Measurements from ENCODE around the gene CTNNAL1.
"Not testable (repeated sequence)": the region's sequence is repeated elsewhere in the genome, so short reads cannot be mapped to it uniquely, and the experiment has no call there.

Gene CTNNAL1

GRCh38 chr9:108920401-108920800, 92.9 kb downstream of the CTNNAL1 start:
- not testable (repeated sequence) for H3K4me3 ChIP-seq (ENCODE audit: low read length in 2 of 2); H3K14ac ChIP-seq (ENCODE audit: low read length); H2AK5ac ChIP-seq (ENCODE audit: low read depth, low read length); H3K27me3 ChIP-seq (ENCODE audit: control insufficient read depth in 3 of 3, insufficient read depth in 3 of 3, low read depth in 1 of 3, low read length in 3 of 3); H3K4me2 ChIP-seq (ENCODE audit: insufficient read depth, low read length, poor library complexity, severe bottlenecking); H2BK12ac ChIP-seq (ENCODE audit: low read length); H3K18ac ChIP-seq (ENCODE audit: low read length); H3K9ac ChIP-seq (ENCODE audit: low read depth, low read length, poor library complexity); H3K9me3 ChIP-seq (replicated peaks in 1 of 2; ENCODE audit: control insufficient read depth in 2 of 2, insufficient read depth in 1 of 2, low read depth in 1 of 2, low read length in 2 of 2); H2AFZ ChIP-seq (ENCODE audit: low read length); H2BK15ac ChIP-seq (ENCODE audit: low read length); H2BK120ac ChIP-seq (ENCODE audit: low read depth, low read length); H3K4me1 ChIP-seq (ENCODE audit: control insufficient read depth in 2 of 2, insufficient read depth in 1 of 2, low read depth in 1 of 2, low read length in 2 of 2); H3K27ac ChIP-seq (replicated peaks; ENCODE audit: low read length); H3K4ac ChIP-seq (ENCODE audit: low read length); H3K79me1 ChIP-seq (ENCODE audit: low read depth, low read length); H2BK5ac ChIP-seq (ENCODE audit: low read length); H4K91ac ChIP-seq (ENCODE audit: low read depth, low read length, poor library complexity); H3K23ac ChIP-seq (ENCODE audit: low read depth, low read length, poor library complexity); DNase-seq (ENCODE audit: low spot score); H4K8ac ChIP-seq (ENCODE audit: low read depth, low read length)
- WGBS, 2 donors (ENCODE audit: extremely low coverage in 2 of 2, insufficient read length in 2 of 2, insufficient replicate concordance in 1 of 2) = no CpG with 5 or more reads among the region's 1 CpG
- peaks cover 25 to 97% of the 10 kb centered on the region in 2 donors for H3K36me3 ChIP-seq (replicated peaks in 1 of 2; ENCODE audit: control insufficient read depth in 2 of 2, insufficient read depth in 2 of 2, low read length in 2 of 2)

GRCh38 chr9:108919517-108919916, 93.8 kb downstream of the CTNNAL1 start:
- Histone ChIP-seq H3K79me1 (ENCODE audit: low read depth, low read length) (no peaks in the 10 kb centered on the region), H2BK12ac (ENCODE audit: low read length) (no peak overlapping the region), H3K27me3 (ENCODE audit: control insufficient read depth in 3 of 3, insufficient read depth in 3 of 3, low read depth in 1 of 3, low read length in 3 of 3) (no peaks in the 10 kb centered on the region), H2BK15ac (ENCODE audit: low read length) (no peak overlapping the region), H3K4ac (ENCODE audit: low read length) (no peak overlapping the region), H3K27ac (replicated peaks; ENCODE audit: low read length) (no peak overlapping the region), H3K36me3 (replicated peaks in 1 of 2; ENCODE audit: control insufficient read depth in 2 of 2, insufficient read depth in 2 of 2, low read length in 2 of 2) (peaks cover 23 to 97% of the 10 kb centered on the region in 2 donors), H3K18ac (ENCODE audit: low read length) (no peak overlapping the region), H3K4me2 (ENCODE audit: insufficient read depth, low read length, poor library complexity, severe bottlenecking) (no peak overlapping the region), H4K8ac (ENCODE audit: low read depth, low read length) (no peak overlapping the region), H3K23ac (ENCODE audit: low read depth, low read length, poor library complexity) (no peak overlapping the region), H2BK5ac (ENCODE audit: low read length) (no peak overlapping the region), H2BK120ac (ENCODE audit: low read depth, low read length) (no peak overlapping the region), H2AFZ (ENCODE audit: low read length) (no peak overlapping the region), H3K4me3 (ENCODE audit: low read length in 2 of 2) (no peak overlapping the region), H2AK5ac (ENCODE audit: low read depth, low read length) (no peak overlapping the region), H3K9me3 (replicated peaks in 1 of 2; ENCODE audit: control insufficient read depth in 2 of 2, insufficient read depth in 1 of 2, low read depth in 1 of 2, low read length in 2 of 2) (no peaks in the 10 kb centered on the region), H3K14ac (ENCODE audit: low read length) (no peak overlapping the region), H3K4me1 (ENCODE audit: control insufficient read depth in 2 of 2, insufficient read depth in 1 of 2, low read depth in 1 of 2, low read length in 2 of 2) (no peaks in the 10 kb centered on the region), H4K91ac (ENCODE audit: low read depth, low read length, poor library complexity) (no peak overlapping the region), H3K9ac (ENCODE audit: low read depth, low read length, poor library complexity) (no peak overlapping the region)
- DNase-seq (ENCODE audit: low spot score) = no peak
- WGBS, 2 donors (ENCODE audit: extremely low coverage in 2 of 2, insufficient read length in 2 of 2, insufficient replicate concordance in 1 of 2) = no CpG with 5 or more reads among the region's 6 CpGs

GRCh38 chr9:108913391-108913790, 99.9 kb downstream of the CTNNAL1 start:
- no CpG with 5 or more reads among the region's 5 CpGs for WGBS, 2 donors (ENCODE audit: extremely low coverage in 2 of 2, insufficient read length in 2 of 2, insufficient replicate concordance in 1 of 2)
- Histone ChIP-seq H2BK5ac (ENCODE audit: low read length) (no peak overlapping the region), H3K4ac (ENCODE audit: low read length) (no peak overlapping the region), H3K18ac (ENCODE audit: low read length) (no peak overlapping the region), H3K4me3 (ENCODE audit: low read length in 2 of 2) (no peak overlapping the region), H2AK5ac (ENCODE audit: low read depth, low read length) (no peak overlapping the region), H3K9me3 (replicated peaks in 1 of 2; ENCODE audit: control insufficient read depth in 2 of 2, insufficient read depth in 1 of 2, low read depth in 1 of 2, low read length in 2 of 2) (no peaks in the 10 kb centered on the region), H2BK120ac (ENCODE audit: low read depth, low read length) (no peak overlapping the region), H3K14ac (ENCODE audit: low read length) (no peak overlapping the region), H3K27me3 (ENCODE audit: control insufficient read depth in 3 of 3, insufficient read depth in 3 of 3, low read depth in 1 of 3, low read length in 3 of 3) (no peaks in the 10 kb centered on the region), H3K79me1 (ENCODE audit: low read depth, low read length) (no peaks in the 10 kb centered on the region), H2BK12ac (ENCODE audit: low read length) (no peak overlapping the region), H3K4me2 (ENCODE audit: insufficient read depth, low read length, poor library complexity, severe bottlenecking) (no peak overlapping the region), H3K9ac (ENCODE audit: low read depth, low read length, poor library complexity) (no peak overlapping the region), H4K8ac (ENCODE audit: low read depth, low read length) (no peak overlapping the region), H3K36me3 (replicated peaks in 1 of 2; ENCODE audit: control insufficient read depth in 2 of 2, insufficient read depth in 2 of 2, low read length in 2 of 2) (peaks cover 22 to 95% of the 10 kb centered on the region in 2 donors), H2AFZ (ENCODE audit: low read length) (no peak overlapping the region), H3K23ac (ENCODE audit: low read depth, low read length, poor library complexity) (no peak overlapping the region), H4K91ac (ENCODE audit: low read depth, low read length, poor library complexity) (no peak overlapping the region), H2BK15ac (ENCODE audit: low read length) (no peak overlapping the region), H3K4me1 (ENCODE audit: control insufficient read depth in 2 of 2, insufficient read depth in 1 of 2, low read depth in 1 of 2, low read length in 2 of 2) (no peaks in the 10 kb centered on the region), H3K27ac (replicated peaks; ENCODE audit: low read length) (no peak overlapping the region)
- no peak for DNase-seq (ENCODE audit: low spot score)

- Histone ChIP-seq H3K9me3 (replicated peaks in 1 of 2; ENCODE audit: control insufficient read depth in 2 of 2, insufficient read depth in 1 of 2, low read depth in 1 of 2, low read length in 2 of 2) (no peaks in the 10 kb centered on the region), H3K4me3 (ENCODE audit: low read length in 2 of 2) (no peak overlapping the region), H3K27me3 (ENCODE audit: control insufficient read depth in 3 of 3, insufficient read depth in 3 of 3, low read depth in 1 of 3, low read length in 3 of 3) (no peaks in the 10 kb centered on the region), H2BK5ac (ENCODE audit: low read length) (no peak overlapping the region), H4K8ac (ENCODE audit: low read depth, low read length) (no peak overlapping the region), H2AK5ac (ENCODE audit: low read depth, low read length) (no peak overlapping the region), H3K23ac (ENCODE audit: low read depth, low read length, poor library complexity) (no peak overlapping the region), H3K4me1 (ENCODE audit: control insufficient read depth in 2 of 2, insufficient read depth in 1 of 2, low read depth in 1 of 2, low read length in 2 of 2) (no peaks in the 10 kb centered on the region), H3K27ac (replicated peaks; ENCODE audit: low read length) (no peak overlapping the region), H3K4ac (ENCODE audit: low read length) (no peak overlapping the region), H2BK15ac (ENCODE audit: low read length) (no peak overlapping the region), H3K18ac (ENCODE audit: low read length) (no peak overlapping the region), H3K36me3 (replicated peaks in 1 of 2; ENCODE audit: control insufficient read depth in 2 of 2, insufficient read depth in 2 of 2, low read length in 2 of 2) (peaks cover 25 to 96% of the 10 kb centered on the region in 2 donors), H3K4me2 (ENCODE audit: insufficient read depth, low read length, poor library complexity, severe bottlenecking) (no peak overlapping the region), H3K9ac (ENCODE audit: low read depth, low read length, poor library complexity) (no peak overlapping the region), H4K91ac (ENCODE audit: low read depth, low read length, poor library complexity) (no peak overlapping the region), H2BK120ac (ENCODE audit: low read depth, low read length) (no peak overlapping the region), H3K14ac (ENCODE audit: low read length) (no peak overlapping the region), H2BK12ac (ENCODE audit: low read length) (no peak overlapping the region), H3K79me1 (ENCODE audit: low read depth, low read length) (peaks cover 2% of the 10 kb centered on the region), H2AFZ (ENCODE audit: low read length) (no peak overlapping the region)
- WGBS, 2 donors (ENCODE audit: extremely low coverage in 2 of 2, insufficient read length in 2 of 2, insufficient replicate concordance in 1 of 2) = no CpG with 5 or more reads among the region's 1 CpG
- DNase-seq (ENCODE audit: low spot score) = no peak
Measured at GRCh38 chr9:108911820-108912219, 101.5 kb downstream of the CTNNAL1 start.

Data from neuronal stem cell (in vitro differentiated cells).